ENCODE measurements around the gene CYTL1. TPM values are rescaled to one million over a fixed set of nuclear protein-coding genes. Genes with fewer than 3 reads are reported as not detected.

The CYTL1 gene
- total RNA-seq, 1 donor from 2014 or later = 16.9 TPM

DNA sequence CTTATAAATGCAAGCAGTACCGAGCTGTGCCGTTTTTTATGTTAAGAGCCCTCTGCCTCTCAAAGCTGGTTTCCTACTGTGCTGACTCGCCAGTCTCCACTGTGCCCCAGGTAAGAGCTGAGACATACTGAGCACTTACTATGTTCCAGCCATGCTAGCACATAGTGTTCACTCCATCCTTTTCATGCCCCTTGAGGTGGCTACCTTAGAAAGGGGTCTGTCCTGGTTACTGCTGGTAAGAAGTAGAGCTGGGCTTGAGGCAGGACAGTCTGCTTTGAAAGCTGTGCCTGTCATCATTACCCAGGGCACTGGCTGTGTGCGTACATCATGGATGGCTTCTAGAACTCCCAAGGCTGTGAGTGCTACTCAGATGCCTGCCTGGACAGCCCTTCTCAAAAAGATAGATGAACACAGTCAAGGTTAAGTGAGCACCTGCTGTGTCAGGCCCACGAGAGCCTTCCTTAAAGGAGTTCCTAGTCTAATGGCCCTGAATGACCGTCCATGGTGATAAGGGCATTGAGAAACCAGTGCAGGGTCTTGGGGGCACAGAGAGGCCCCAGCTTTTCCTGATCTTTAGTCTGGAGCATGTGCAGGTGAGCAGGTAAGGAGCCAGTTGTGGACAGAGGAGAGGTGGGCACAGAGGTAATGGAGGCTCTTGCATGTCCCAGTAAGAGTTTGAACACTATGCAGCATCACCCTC, 33.6 kb upstream of the CYTL1 start:
- H3K4me3 Mint-ChIP-seq = peak overlapping the region; percentile 87
- H3K36me3 Mint-ChIP-seq = no peaks in the 10 kb centered on the region
- TF ChIP-seq, protein P1, sequence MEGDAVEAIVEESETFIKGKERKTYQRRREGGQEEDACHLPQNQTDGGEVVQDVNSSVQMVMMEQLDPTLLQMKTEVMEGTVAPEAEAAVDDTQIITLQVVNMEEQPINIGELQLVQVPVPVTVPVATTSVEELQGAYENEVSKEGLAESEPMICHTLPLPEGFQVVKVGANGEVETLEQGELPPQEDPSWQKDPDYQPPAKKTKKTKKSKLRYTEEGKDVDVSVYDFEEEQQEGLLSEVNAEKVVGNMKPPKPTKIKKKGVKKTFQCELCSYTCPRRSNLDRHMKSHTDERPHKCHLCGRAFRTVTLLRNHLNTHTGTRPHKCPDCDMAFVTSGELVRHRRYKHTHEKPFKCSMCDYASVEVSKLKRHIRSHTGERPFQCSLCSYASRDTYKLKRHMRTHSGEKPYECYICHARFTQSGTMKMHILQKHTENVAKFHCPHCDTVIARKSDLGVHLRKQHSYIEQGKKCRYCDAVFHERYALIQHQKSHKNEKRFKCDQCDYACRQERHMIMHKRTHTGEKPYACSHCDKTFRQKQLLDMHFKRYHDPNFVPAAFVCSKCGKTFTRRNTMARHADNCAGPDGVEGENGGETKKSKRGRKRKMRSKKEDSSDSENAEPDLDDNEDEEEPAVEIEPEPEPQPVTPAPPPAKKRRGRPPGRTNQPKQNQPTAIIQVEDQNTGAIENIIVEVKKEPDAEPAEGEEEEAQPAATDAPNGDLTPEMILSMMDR (IDR thresholded peaks at IDR 0.05; ENCODE audit: unreplicated experiment) = no peak
- peaks cover 73% of the 10 kb centered on the region for H3K27me3 Mint-ChIP-seq (ENCODE audit: low read depth)
- DNase-seq (ENCODE audit: low spot score in 2 of 2, unreplicated experiment in 2 of 2) = no peak
- H3K9me3 Mint-ChIP-seq = no peaks in the 10 kb centered on the region
- no peak overlapping the region for H3K27ac Mint-ChIP-seq
- peaks cover 8% of the 10 kb centered on the region for H3K4me1 Mint-ChIP-seq

DNA sequence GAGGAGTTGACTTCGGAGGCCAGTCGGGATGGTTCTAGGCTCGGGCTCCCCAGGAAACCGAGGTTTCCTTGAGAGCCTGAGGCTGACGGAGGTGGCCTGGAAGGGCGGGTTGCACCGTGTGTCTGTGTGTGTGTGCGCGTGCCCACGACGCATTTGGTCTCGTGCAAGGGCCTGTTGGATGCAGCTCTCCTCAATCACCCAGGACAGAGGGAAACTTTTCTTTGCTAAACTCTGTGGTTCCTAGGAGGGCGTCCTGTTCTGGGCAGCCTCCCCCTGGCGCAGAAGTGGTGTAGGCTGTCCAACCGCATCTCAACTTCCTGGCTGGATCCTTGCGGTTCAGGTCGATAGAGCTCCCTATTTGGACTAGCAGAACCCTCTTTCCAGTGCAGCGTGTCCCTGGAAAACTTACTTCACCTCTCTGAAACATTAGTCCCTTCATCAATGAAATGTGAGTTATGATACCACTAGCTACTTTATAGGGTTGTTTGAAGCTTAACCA, 33.0 kb upstream of the CYTL1 start:
- no peak for DNase-seq (ENCODE audit: low spot score in 2 of 2, unreplicated experiment in 2 of 2)
- TF ChIP-seq, protein P1 (IDR thresholded peaks at IDR 0.05; ENCODE audit: unreplicated experiment) = no peak
- no peaks in the 10 kb centered on the region for H3K9me3 Mint-ChIP-seq
- H3K36me3 Mint-ChIP-seq = no peaks in the 10 kb centered on the region
- H3K4me3 Mint-ChIP-seq = peak overlapping the region; percentile 87
- peaks cover 8% of the 10 kb centered on the region for H3K4me1 Mint-ChIP-seq
- peaks cover 78% of the 10 kb centered on the region for H3K27me3 Mint-ChIP-seq (ENCODE audit: low read depth)
- H3K27ac Mint-ChIP-seq = no peak overlapping the region

DNA sequence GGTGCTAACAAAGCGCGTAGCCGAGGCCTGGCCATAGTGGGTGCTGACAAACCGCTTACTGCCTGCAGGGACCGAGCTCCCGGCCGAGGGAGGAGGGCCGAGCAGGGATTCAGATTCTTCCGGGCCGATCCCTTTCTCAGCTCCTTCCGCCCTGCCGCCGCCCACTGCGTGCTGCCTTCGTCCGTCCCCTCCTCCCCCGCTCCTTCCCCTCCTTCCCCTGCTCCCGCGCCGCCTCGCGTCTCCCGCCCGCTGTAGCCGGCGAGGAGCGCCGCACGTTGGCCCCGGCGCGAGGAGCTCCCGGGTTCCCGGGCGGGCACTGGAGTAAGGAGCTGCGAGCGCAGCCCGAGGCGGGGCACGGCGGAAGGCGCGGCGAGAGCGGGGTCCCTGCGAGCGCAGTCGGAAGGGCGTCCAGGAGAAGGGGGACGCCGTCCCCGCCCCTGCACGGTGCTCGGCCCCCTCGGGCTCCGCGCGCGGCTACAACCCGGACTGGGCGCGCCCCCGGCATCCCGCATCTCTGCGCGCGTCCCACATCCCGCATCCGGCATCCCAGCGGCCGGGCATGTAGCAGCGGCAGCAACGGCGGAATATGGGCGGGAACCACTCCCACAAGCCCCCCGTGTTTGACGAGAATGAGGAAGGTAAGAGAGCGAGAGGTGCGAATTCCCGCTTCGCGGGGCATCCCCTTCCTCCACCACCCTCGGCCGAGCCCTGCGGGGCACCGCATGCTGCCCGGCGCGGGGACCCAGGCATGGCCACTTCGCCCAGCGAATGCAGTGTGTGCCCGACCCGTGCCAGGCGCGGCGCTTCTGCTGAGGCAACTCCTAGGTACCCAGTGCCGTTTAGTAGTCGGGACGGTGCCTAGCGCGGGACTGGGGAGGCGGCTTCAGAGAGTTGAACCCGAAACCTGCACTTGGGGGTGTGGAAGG, 32.3 kb upstream of the CYTL1 start, which contains the start of gene STK32B:
STK32B (plus strand) TSS at position 203 of the 926 bp plus-strand sequence.
- DNase-seq (ENCODE audit: low spot score in 2 of 2, unreplicated experiment in 2 of 2) = peak; percentile 46 to 67
- Mint-ChIP-seq H3K4me3 (peak within 1 kb of the TSS; percentile 87), H3K4me1 (peaks cover 8% of the 10 kb centered on the region), H3K9me3 (peaks cover 2% of the 10 kb centered on the region), H3K27ac (no peak within 1 kb of the TSS), H3K27me3 (ENCODE audit: low read depth) (peaks cover 79% of the 10 kb centered on the region), H3K36me3 (no peaks in the 10 kb centered on the region)
- TF ChIP-seq, protein P1 (IDR thresholded peaks at IDR 0.05; ENCODE audit: unreplicated experiment) = no peak

DNA sequence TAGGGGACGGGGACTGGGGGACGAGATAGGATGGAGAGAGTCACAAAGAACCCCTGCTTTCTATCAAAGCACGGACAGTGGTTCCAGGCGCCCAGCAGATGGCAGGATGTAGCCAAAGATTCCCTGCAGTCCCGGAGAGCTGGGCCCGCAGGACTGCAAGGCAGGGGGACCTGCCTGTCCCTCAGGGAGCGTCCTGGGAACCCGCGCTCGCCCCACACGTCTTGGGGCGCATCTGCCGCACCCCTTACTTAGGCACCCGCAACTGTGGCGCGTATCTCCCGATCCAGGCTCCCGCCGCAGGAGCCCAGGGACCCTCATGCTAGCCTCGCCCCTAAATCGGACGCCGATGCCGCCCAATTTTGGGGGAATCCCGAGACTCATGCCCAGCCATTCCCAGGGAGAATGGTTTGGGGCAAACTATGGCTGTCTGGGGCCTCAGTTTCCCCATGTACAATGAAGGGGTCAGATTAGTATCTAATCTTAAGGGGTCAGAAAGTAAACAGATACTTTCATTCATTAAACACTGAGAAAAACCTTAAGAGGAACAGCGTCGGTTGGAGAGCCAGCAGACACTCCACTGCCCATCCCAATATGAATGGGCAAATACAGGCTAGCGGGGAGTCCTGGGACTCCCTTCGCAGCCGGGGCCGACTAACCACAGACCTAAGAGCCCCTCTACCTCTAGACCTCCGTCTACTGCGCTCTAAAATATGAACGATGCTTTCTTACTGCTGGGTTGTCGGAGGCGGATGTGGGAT, 31.4 kb upstream of the CYTL1 start:
- Mint-ChIP-seq H3K27me3 (ENCODE audit: low read depth) (peaks cover 79% of the 10 kb centered on the region), H3K36me3 (no peaks in the 10 kb centered on the region), H3K4me3 (peak overlapping the region; percentile 87), H3K9me3 (peaks cover 11% of the 10 kb centered on the region), H3K4me1 (peaks cover 8% of the 10 kb centered on the region), H3K27ac (no peak overlapping the region)
- TF ChIP-seq, protein P1 (IDR thresholded peaks at IDR 0.05; ENCODE audit: unreplicated experiment) = peak; percentile 43
- DNase-seq (ENCODE audit: low spot score in 2 of 2, unreplicated experiment in 2 of 2) = peak; percentile 61 to 82

DNA sequence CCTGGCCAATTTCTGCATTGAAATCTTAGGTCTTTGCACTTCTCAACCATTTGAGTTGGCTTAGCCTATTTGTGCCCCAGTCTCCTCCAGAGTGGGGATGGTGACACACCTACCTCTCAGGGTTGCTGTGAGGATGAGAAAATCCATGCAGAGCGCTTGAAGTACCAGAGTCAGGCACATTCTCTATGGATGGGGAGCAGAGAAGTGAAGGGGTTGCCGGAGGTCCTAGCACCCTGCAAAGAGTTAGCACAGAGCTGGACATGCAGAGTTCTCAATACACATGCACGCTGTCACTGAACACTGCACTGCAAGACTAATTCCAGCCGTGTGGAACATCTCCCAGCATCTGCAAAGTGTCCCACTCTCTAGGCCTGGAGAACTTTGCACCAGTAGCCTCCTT, 29.5 kb upstream of the CYTL1 start:
- Mint-ChIP-seq H3K27ac (no peak overlapping the region), H3K4me1 (peaks cover 8% of the 10 kb centered on the region), H3K4me3 (no peak overlapping the region), H3K9me3 (peaks cover 11% of the 10 kb centered on the region), H3K27me3 (ENCODE audit: low read depth) (peaks cover 83% of the 10 kb centered on the region), H3K36me3 (no peaks in the 10 kb centered on the region)
- no peak for DNase-seq (ENCODE audit: low spot score in 2 of 2, unreplicated experiment in 2 of 2)
- TF ChIP-seq, protein P1 (IDR thresholded peaks at IDR 0.05; ENCODE audit: unreplicated experiment) = no peak

All from mesothelial cell of epicardium (in vitro differentiated cells).